HG03469 (cell line): ENCODE measurements around the gene PCDHB3.
"Not testable (repeated sequence)": the region's sequence is repeated elsewhere in the genome, so short reads cannot be mapped to it uniquely, and the experiment has no call there.

ENCODE experiments used
- ATAC-seq: cut with Tn5 transposase; IDR thresholded peaks from one replicate; pipeline ENCODE4 v1.9.1; 2021; ENCODE audit warnings: mild to moderate bottlenecking, moderate library complexity, moderate number of reproducible peaks; ENCODE audit not compliant: unreplicated experiment

The PCDHB3 gene

DNA sequence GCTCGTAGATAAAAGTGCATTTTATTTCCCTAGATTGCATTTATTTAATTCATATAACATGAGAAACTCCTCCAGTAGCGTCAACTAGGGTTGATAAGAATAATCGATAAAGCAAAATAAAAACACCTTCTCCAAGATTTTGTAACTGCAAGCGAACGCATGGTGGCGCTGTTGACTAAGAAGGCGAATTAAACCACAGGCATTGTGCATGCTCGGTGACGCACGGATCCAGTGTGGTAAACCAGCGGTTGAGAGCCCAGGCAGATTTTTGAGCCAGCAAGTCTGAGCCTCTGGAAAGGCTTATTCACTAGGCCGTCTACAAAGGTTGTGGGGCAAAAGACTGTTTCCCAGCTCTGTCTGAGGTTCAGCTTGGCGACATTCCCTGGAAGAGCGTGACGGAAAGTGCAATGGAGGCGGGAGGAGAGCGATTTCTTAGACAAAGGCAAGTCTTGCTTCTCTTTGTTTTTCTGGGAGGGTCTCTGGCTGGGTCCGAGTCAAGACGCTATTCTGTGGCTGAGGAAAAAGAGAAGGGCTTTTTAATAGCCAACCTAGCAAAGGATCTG is at the start of gene PCDHB3:
PCDHB3 (plus strand) TSS at position 231 of the 563 bp plus-strand sequence; CDS start at position 408, 177 bp downstream.
- no peak for ATAC-seq

DNA sequence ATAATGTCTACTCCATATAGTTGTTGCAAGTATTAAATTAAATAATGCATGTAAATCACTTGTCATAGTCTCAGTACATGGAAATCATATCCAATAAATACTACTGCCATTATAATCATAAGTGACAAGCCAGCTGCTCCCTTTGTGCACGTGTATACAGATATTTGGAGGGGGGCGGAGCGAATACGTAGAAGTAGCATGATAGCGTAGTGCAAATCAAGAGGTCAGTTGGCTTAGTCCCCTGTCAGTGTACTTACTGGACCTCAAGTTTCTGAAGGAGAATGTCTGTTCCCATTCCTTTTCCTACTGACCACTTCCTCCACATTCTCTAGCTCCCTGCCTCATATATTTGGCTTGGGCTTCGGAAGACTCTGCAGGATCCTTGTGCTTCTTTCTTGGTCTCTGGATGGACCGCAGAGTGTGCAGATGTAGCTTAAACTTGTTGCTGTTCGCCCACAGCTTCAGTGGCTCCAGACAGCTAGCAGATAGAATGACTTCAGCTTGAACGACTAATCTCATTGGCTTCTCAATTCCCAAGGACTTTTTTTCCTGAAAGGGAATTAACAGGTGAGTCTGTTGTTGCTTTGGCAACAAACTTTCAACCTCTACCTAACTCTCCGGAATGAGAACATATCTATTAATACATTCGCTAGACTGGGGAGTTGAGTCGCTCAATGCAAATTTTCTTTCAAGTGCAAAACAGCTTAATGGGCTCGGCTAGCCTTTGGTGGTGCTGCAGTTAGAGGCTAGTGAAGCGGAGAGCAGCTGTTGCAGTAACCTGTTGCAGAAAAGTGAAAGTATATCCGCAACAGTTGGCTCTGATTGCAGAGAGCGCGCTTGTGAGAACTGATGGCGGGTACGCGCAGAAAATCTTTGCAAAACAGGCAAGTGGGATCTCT is 49.4 kb upstream of the PCDHB3 start, which contains the start of gene PCDHB1:
PCDHB1 (plus strand) TSS at position 753 of the 899 bp plus-strand sequence; CDS start at position 850, 97 bp downstream.
- no peak for ATAC-seq

DNA sequence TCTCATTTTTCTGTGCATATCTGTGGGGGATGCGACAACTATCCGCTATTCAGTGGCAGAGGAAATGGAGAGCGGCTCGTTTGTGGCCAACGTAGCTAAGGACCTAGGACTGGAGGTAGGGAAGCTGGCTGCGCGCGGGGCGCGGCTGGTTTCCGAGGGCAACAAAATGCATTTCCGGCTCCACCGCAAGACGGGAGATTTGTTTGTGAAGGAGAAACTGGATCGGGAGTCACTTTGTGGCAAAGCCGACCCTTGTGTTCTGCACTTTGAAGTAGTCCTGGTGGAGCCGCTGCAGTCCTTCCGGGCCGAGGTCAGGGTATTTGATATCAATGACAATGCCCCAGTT is 48.8 kb upstream of the PCDHB3 start:
- ATAC-seq, result no peak

DNA sequence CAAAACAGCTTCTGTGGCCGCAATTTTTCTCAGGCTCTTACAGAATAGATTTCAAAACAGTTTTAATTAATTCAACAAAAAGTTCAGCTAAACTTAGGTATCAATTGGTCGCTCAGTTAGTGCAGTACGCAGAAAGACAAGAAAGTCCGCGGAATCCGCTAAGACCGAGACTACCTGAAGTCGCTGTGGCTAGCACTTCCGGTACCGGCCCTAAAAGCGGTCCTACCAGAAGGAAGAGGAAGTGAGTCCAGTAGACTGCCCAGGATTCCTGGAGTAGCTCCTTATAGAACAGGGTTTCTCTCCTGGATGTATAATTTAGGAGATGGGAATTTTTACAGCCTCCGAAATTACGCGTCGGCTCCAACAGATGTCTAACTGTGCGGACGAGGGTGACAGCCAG is 22.4 kb upstream of the PCDHB3 start:
- no peak for ATAC-seq

- no peak for ATAC-seq
Measured at GRCh38 chr5:141082228-141082627, 18.0 kb upstream of the PCDHB3 start.

DNA sequence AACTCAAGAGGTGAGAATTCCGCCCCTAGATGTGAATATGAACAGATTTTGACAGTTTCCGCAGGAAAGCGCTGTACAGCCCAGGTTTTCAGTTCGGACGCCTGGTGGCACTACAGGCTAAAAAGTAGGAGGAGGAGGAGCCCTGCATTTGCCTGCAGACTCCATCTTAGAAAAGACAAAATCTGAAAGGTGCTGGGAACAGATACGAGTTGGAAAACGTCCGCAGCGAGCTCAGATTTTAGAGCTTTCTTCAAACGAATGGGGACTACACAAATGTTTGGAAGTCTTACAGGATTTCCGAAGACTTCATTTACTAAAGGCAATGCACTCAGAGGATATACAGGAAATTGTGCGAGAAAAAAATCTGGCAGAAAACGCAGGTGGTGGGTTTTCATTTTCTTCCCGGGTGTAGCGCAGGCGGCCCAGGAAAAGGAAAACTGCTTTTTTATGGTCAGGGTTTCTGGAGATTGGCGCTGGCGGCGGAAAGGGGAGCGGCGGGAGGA is 15.7 kb upstream of the PCDHB3 start:
- peak; percentile 75 for ATAC-seq

- no peak for ATAC-seq
Measured at GRCh38 chr5:141094481-141095262, 5.6 kb upstream of the PCDHB3 start, which contains the start of gene PCDHB2. PCDHB2 (plus strand) TSS chr5:141094615; CDS start chr5:141094791, 176 bp downstream.

DNA sequence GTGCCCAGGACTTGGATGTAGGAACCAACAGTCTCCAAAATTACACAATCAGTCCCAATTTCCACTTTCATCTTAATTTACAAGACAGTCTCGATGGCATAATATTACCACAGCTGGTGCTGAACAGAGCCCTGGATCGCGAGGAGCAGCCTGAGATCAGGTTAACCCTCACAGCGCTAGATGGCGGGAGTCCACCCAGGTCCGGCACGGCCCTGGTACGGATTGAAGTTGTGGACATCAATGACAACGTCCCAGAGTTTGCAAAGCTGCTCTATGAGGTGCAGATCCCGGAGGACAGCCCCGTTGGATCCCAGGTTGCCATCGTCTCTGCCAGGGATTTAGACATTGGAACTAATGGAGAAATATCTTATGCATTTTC is 5.0 kb upstream of the PCDHB3 start:
- ATAC-seq, result no peak

DNA sequence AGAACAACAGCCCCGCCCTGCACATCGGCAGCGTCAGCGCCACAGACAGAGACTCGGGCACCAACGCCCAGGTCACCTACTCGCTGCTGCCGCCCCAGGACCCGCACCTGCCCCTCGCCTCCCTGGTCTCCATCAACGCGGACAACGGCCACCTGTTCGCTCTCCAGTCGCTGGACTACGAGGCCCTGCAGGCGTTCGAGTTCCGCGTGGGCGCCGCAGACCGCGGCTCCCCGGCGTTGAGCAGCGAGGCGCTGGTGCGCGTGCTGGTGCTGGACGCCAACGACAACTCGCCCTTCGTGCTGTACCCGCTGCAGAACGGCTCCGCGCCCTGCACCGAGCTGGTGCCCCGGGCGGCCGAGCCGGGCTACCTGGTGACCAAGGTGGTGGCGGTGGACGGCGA is 4.1 kb upstream of the PCDHB3 start:
- ATAC-seq, result not testable (repeated sequence)

DNA sequence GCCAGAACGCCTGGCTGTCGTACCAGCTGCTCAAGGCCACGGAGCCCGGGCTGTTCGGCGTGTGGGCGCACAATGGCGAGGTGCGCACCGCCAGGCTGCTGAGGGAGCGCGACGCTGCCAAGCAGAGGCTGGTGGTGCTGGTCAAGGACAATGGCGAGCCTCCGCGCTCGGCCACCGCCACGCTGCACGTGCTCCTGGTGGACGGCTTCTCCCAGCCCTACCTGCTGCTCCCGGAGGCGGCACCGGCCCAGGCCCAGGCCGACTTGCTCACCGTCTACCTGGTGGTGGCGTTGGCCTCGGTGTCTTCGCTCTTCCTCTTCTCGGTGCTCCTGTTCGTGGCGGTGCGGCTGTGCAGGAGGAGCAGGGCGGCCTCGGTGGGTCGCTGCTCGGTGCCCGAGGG is 3.7 kb upstream of the PCDHB3 start:
- ATAC-seq, result not testable (repeated sequence)

DNA sequence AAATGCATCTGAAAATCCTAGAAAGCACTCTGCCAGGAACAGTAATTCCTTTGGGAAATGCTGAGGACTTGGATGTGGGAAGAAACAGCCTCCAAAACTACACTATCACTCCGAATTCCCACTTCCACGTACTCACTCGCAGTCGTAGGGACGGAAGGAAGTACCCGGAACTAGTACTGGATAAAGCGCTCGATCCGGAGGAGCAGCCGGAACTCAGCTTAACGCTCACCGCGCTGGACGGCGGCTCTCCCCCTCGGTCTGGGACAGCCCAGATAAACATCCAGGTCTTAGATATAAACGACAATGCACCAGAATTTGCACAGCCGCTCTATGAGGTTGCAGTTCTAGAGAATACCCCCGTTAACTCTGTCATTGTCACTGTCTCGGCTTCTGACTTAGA is 786 bp downstream of the PCDHB3 start:
- no peak for ATAC-seq

DNA sequence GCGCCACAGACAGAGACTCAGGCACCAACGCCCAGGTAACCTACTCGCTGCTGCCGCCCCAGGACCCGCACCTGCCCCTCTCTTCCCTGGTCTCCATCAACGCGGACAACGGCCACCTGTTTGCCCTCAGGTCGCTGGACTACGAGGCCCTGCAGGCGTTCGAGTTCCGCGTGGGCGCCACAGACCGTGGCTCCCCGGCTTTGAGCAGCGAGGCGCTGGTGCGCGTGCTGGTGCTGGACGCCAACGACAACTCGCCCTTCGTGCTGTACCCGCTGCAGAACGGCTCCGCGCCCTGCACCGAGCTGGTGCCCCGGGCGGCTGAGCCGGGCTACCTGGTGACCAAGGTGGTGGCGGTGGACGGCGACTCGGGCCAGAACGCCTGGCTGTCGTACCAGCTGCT is 1.8 kb downstream of the PCDHB3 start:
- not testable (repeated sequence) for ATAC-seq

GRCh38 chr5:141102471-141102870 is 2.2 kb downstream of the PCDHB3 start:
- not testable (repeated sequence) for ATAC-seq

- ATAC-seq, result no peak
Measured at GRCh38 chr5:141105350-141105749, 5.1 kb downstream of the PCDHB3 start.

- ATAC-seq, result no peak
Measured at GRCh38 chr5:141119250-141119649, 19.0 kb downstream of the PCDHB3 start.

GRCh38 chr5:141121563-141121962 is 21.3 kb downstream of the PCDHB3 start, which contains the start of gene PCDHB4:
PCDHB4 (plus strand) TSS chr5:141121818; CDS start chr5:141121999, 181 bp downstream.
- ATAC-seq, result no peak

DNA sequence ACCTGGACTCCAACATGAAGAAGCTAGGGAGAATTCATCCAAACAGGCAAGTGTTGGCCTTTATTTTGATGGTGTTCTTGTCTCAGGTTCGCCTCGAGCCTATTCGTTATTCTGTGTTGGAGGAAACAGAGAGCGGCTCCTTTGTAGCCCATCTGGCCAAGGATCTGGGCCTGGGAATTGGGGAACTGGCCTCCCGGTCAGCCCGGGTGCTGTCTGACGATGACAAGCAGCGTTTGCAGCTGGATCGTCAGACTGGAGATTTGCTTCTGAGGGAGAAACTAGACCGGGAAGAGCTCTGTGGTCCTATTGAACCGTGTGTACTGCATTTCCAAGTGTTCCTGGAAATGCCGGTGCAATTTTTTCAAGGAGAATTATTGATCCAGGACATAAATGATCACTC is 21.7 kb downstream of the PCDHB3 start:
- no peak for ATAC-seq

- ATAC-seq, result not testable (repeated sequence)
Measured at GRCh38 chr5:141123396-141124135, 23.3 kb downstream of the PCDHB3 start.

DNA sequence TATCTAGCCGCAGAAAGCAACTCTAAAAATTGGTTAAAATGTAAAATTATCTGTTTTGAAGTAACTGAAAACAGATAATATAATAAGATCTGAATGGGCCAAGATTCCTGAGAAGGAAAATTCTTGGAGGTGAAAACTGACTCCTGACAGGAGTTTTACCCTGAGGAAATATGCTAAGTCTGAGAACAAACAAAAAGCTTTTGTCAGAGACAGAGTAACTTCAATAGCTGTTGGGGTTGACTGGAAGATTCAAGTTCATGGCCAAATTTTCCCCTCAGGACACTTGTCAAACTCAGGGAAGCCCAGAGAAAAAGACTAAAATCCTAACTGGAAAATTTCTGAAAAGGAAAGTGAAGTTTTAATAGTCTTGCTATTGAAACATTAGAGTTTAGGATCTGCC is 27.0 kb downstream of the PCDHB3 start:
- no peak for ATAC-seq

- ATAC-seq, result no peak
Measured at GRCh38 chr5:141135030-141135717, 34.9 kb downstream of the PCDHB3 start, which contains the start of gene PCDHB5. PCDHB5 (plus strand) TSS chr5:141135206; CDS start chr5:141135435, 229 bp downstream.
